HuH-7 (cell line): ENCODE data around the gene CD70.
"Not testable (repeated sequence)": the region's sequence is repeated elsewhere in the genome, so short reads cannot be mapped to it uniquely, and the experiment has no call there.

Experiments used
- DNase-seq: peaks from one replicate; pipeline ENCODE4 v3.0.0; 2011; ENCODE audit warnings: low spot score

Gene CD70

GRCh38 chr19:6570764-6571163 is 20.2 kb downstream of the CD70 start:
- no peak for DNase-seq

- DNase-seq = no peak
These were observed 22.1 kb downstream of the CD70 start for GRCh38 chr19:6568816-6569215.

- no peak for DNase-seq
These were observed 22.9 kb downstream of the CD70 start for GRCh38 chr19:6568010-6568526.

- not testable (repeated sequence) for DNase-seq
These were observed 24.2 kb downstream of the CD70 start for GRCh38 chr19:6566727-6567126.

- DNase-seq = no peak
These were observed 26.6 kb downstream of the CD70 start for GRCh38 chr19:6564393-6564792.

GRCh38 chr19:6562437-6562836 is 28.5 kb downstream of the CD70 start:
- DNase-seq = not testable (repeated sequence)

- no peak for DNase-seq
These were observed 34.3 kb downstream of the CD70 start for GRCh38 chr19:6556480-6557195.

GRCh38 chr19:6556043-6556449 is 34.9 kb downstream of the CD70 start:
- no peak for DNase-seq

- no peak for DNase-seq
These were observed 39.1 kb downstream of the CD70 start for GRCh38 chr19:6551607-6552450.

- no peak for DNase-seq
These were observed 39.9 kb downstream of the CD70 start for GRCh38 chr19:6551091-6551490.

GRCh38 chr19:6550679-6551078 is 40.3 kb downstream of the CD70 start:
- not testable (repeated sequence) for DNase-seq

GRCh38 chr19:6543866-6544347 is 47.0 kb downstream of the CD70 start:
- DNase-seq = no peak

GRCh38 chr19:6540918-6541689 is 49.8 kb downstream of the CD70 start:
- DNase-seq = no peak

- no peak for DNase-seq
These were observed 51.4 kb downstream of the CD70 start for GRCh38 chr19:6539514-6539913.
